SK-N-MC (cell line): ENCODE data around the gene PHLDA3.

Source experiments
- EZH2 ChIP-seq: fragments of 200-600 bp; sonication (generic); IDR thresholded peaks from one replicate; pipeline ENCODE4 v1.6.1; 2017; ENCODE audit warnings: antibody characterized with exemption
- FOXP2 ChIP-seq: optimal IDR thresholded peaks from 2 replicates; pipeline ENCODE3; 2011; ENCODE audit warnings: mild to moderate bottlenecking, moderate library complexity; ENCODE audit not compliant: insufficient read depth; ENCODE audit errors: extremely low read length, control extremely low read depth
- POLR2AphosphoS5 ChIP-seq: IDR thresholded peaks from 2 replicates; pipeline ENCODE4 v1.6.1; 2012; ENCODE audit warnings: mild to moderate bottlenecking, low read depth, low read length, borderline replicate concordance

GRCh38 chr1:201476670-201477344 lies 7.8 kb upstream of the PHLDA3 start:
- TF ChIP-seq EZH2 (no peak), POLR2AphosphoS5 (no peak), FOXP2 (no peak)
